Glomerular visceral epithelial cell (primary cell): Measurements from ENCODE around the gene LTV1.
A peak's percentile ranks its signal among the peaks of the same experiment; 100 is the strongest.
"Not testable (repeated sequence)": the region's sequence is repeated elsewhere in the genome, so short reads cannot be mapped to it uniquely, and the experiment has no call there.

Experiments used
- DNase-seq: peaks from one replicate; pipeline ENCODE4 v3.0.0-alpha.2; 2016; ENCODE audit errors: extremely low spot score

The LTV1 gene

DNA sequence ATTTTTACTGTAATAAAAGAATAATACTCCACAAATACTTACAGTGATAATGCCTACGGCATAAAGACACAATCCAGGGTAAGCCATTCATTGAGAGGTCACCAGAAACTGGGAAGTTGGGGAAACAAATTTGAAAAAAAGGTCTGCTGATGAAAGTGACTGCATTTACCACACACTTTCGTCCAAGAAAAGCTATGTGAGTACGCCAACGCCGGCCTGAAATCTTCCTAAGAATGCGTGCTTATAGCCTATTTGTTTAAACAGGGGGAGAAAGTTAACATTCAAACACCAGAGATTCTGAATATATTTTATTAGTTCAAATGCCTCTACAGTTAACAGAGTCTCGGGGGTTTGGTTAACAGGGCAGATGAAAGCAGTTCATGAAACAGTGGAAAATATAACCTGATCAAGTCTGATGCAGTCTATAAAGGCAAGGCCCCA, 657 bp upstream of the LTV1 start:
- DNase-seq, result no peak

- no peak for DNase-seq
These were observed 500 bp downstream of the LTV1 start for GRCh38 chr6:143843677-143843999.

- DNase-seq, result no peak
These were observed 868 bp downstream of the LTV1 start for GRCh38 chr6:143844006-143844405.

DNA sequence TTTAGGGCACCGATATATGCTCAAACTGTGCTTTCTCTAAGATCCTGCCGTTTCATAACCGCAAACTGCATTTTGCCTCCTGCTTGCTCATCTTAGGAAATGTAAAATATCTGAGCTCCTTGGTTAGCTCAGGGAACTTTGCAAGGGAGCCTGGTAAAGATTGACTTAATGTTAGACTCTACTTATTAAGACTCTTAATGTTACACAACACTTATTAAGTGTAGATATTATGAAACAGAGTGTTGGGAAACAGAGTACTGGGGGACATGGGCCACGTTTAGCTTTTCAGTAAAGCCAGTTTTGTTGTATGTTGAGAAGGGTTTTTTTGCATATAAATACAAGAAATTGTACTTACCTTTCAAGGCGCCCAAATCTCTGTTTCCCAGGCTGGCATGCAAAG, 1.9 kb downstream of the LTV1 start:
- no peak for DNase-seq

GRCh38 chr6:143851706-143852105, 8.6 kb downstream of the LTV1 start:
- not testable (repeated sequence) for DNase-seq

DNA sequence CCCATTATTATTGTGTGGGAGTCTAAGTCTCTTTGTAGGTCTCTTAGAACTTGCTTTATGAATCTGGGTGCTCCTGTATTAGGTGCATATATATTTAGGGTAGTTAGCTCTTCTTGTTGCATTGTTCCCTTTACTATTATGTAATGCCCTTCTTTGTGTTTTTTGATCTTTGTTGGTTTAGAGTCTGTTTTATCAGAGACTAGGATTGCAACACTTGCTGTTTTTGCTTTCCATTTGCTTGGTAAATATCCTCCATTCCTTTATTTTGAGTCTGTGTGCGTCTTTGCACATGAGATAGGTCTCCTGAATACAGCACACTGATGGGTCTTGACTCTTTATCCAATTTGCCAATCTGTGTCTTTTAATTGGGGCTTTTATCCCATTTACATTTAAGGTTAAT, 11.9 kb downstream of the LTV1 start:
- DNase-seq, result not testable (repeated sequence)

GRCh38 chr6:143856762-143857161, 13.6 kb downstream of the LTV1 start:
- not testable (repeated sequence) for DNase-seq

- DNase-seq, result no peak
These were observed 14.5 kb downstream of the LTV1 start for GRCh38 chr6:143857651-143858050.

GRCh38 chr6:143859891-143860660, 16.9 kb downstream of the LTV1 start:
- DNase-seq, result no peak

GRCh38 chr6:143863771-143864170, 20.6 kb downstream of the LTV1 start:
- no peak for DNase-seq

DNA sequence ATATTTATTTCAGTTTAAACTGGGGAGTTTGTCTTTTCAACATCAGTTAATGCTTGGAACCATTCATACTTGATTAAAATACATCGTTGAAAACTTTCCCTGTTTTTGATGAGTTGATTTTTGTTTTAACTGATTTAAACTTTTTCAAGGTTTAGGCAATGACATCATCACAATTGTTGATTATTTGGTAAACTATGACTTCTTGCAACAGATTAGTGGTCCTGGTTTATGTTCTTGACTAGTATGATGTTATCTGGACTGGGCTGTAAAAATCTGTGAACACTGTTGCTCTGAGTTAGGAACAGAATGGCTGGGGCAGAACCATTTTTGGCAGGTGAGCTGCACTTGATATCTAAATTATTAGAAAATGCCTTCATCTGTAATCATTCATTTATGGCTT, 21.1 kb downstream of the LTV1 start, which contains the start of gene ZC2HC1B:
Gene ZC2HC1B, plus strand, starts transcription at position 241 of the 400 bp plus-strand sequence. Its CDS starts 66 bp downstream, at position 307.
- DNase-seq, result no peak

DNA sequence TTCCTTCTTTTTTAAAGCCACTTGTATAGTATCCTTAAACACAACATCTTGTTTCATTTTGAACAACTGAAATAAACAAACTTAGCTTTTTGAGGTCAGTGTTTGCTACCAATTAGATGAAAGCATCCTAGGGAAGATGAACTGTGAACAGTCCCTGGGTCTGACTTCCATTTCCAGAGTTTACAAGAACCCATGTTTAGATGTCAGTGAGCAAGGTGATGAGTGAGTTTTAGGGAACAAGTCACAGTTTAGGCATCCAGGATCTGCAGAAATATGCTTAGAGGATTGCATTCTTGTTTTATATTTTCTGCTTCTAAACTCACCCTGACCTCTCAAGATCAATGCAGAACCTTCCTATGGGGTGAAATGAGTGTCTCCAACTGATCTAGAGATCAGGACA, 24.1 kb downstream of the LTV1 start:
- DNase-seq, result no peak

DNA sequence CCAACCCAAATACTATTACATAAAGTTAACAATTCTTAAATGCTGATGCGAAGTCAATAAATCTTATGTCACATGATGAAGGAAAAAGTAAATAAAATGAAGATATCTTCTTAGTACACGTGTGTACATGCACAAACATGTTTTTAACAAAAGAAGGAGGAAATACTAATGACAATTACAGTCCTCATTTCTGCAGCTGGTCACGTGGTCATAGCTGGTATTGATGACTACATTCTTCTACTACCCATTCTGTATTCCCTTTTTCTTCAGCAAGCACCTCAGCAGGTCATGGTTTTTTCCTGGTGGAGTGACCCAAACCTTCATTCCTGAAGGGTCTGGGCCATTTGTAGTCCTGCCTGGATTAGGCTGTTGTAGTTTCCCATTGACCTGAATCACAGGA, 25.7 kb downstream of the LTV1 start:
- not testable (repeated sequence) for DNase-seq

GRCh38 chr6:143871202-143871730, 28.1 kb downstream of the LTV1 start:
- not testable (repeated sequence) for DNase-seq

- DNase-seq, result peak; percentile 5
These were observed 29.1 kb downstream of the LTV1 start for GRCh38 chr6:143872201-143872600.

DNA sequence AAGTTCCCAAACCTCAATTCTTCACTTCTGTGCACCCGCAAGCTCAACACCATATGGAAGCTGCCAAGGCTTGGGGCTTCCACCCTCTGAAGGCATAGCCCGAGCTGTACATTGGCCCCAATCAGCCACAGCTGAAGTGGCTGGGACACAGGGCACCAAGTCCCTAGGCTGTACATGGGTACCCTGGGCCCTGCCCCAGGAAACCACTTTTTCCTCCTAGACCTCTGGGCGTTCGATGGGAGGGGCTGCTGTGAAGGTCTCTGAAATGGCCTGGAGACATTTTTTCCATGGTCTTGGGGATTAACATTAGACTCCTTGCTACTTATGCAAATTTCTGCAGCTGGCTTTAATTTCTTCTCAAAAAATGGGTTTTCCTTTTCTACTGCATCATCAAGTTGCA, 30.5 kb downstream of the LTV1 start:
- not testable (repeated sequence) for DNase-seq

DNA sequence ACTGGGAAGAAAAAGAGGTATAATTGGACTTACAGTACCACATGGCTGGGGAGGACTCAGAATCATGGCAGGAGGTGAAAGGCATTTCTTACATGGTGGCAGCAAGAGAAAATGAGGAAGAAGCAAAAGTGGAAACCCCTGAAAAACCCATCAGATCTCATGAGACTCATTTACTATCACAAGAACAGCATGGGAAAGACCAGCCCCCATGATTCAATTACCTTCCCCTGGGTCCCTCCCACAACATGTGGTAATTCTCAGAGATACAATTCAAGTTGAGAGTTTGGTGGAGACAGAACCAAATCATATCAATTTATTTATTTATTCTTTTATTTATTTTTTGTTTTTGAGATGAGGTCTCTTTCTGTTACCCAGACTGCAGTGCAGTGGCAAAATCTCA, 31.4 kb downstream of the LTV1 start:
- not testable (repeated sequence) for DNase-seq

DNA sequence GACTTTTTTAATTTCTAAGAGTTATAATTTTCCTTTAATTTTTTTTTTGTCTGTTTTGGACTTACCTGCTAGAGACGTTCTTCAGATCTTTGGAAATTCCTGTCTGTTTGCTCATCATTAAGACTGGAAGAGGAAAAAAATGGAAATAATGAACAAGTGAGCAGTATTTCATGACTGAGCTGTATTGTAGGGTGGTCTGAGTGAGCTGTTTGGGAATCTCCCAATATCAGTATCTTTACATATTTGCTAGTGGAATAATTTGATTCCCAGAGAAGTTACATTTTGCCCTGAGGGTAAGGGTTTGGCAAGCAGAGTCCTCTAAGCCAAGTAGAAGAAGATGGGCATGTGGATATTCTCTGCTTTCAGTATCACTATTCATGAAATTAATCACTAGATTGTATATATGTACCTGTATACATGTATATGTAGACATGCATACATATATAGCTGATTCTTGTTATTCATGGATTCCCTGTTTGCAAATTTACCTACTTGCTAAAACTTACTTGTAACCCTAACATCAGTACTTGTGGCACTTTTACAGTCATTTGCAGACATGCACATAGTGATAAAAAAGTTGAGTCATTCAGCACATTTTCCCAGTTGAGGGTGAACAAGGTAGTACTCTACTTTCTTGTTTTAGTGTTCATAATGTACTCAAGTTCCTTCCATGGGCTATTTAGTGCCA, 34.6 kb downstream of the LTV1 start:
- DNase-seq, result no peak

DNA sequence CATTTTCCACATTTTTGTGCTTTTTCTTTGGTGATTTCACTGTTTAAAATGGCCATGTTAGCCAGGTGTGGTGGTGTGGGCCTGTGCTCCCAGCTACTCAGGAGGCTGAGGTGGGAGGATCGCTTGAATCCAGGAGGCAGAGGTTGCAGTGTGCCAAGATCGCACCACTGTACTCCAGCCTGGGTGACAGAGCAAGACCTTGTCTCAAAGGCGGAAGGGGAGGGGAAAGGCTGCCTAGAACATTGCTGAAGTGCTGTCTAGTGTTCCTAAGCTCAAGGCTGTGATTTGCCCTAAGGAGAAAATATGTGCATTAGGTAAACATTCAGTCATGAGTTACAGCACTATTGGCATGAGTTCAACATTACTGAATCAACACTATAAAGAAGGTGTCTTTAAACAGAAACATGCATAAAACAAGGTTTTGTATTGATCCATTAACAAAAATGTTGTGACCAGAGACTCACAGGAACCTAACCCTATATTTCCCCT, 35.2 kb downstream of the LTV1 start:
- DNase-seq, result no peak

DNA sequence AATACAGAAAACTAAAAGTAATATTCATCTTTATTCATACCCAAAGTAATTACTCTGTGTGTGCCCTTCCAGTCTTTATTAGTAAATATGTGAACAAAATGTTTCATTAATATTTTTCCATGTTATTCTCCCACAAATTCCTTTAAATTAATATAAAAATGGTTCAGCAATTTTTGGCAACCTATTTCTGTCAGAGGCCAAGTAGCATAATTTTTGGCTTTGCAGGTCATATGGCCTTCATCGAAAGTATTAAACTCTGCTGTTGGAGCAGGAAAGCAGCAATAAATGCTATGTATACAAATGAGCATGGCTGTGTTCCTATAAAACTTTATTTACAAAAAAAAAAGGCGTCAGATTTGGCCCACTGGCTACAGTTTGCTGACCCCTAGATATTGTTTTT, 37.3 kb downstream of the LTV1 start:
- no peak for DNase-seq

GRCh38 chr6:143882401-143882930, 39.3 kb downstream of the LTV1 start:
- no peak for DNase-seq

GRCh38 chr6:143884216-143884900, 41.2 kb downstream of the LTV1 start:
- DNase-seq, result no peak
